ENCODE results near the gene ACTG1.

The ACTG1 gene

DNA sequence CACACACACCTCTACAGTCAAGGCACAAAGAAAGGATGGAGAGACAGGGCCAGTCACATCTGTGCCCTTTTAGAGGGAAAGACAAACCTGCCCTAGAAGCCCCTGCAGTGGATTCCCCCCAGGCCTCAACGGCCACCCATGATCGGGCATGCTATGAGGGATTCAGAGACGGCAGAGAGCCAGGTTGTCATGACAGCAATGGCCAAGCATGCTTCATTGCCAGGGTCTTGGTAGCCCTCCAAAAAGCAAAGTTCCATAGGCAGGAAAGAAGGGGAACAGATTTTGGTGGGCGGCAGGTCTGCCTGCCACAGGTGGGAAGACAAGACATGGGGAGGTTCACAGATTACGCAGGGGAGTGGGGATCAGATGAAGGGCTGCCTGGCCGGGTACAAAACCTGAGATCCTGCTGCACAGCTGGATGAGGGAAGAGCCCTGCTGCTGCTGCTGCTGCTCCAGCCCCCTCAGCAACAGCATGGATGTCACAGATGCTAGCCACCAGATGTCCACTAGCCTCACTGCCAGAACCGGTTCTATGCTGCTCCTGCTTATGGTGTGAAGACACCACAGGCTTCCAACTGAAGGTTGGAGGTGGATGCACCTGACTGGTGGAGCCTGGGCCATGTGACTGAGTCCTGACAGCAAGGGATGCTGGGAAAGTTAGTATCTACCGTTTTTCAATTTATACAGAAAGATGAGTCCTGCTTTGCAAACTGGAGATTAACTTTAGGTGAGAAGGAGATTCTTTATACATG, 17.8 kb downstream of the ACTG1 start:
- DNase-seq: no peak
- TF ChIP-seq CTCF (IDR thresholded peaks at IDR 0.05; ENCODE audit: low read depth, low read length): no peak
- Histone ChIP-seq H3K27me3 (no peaks in the 10 kb centered on the region), H3K36me3 (no peaks in the 10 kb centered on the region), H3K4me3 (ENCODE audit: low read depth, low read length) (no peak overlapping the region), H3K9me3 (no peaks in the 10 kb centered on the region), H3K4me1 (peaks cover 9% of the 10 kb centered on the region)

DNA sequence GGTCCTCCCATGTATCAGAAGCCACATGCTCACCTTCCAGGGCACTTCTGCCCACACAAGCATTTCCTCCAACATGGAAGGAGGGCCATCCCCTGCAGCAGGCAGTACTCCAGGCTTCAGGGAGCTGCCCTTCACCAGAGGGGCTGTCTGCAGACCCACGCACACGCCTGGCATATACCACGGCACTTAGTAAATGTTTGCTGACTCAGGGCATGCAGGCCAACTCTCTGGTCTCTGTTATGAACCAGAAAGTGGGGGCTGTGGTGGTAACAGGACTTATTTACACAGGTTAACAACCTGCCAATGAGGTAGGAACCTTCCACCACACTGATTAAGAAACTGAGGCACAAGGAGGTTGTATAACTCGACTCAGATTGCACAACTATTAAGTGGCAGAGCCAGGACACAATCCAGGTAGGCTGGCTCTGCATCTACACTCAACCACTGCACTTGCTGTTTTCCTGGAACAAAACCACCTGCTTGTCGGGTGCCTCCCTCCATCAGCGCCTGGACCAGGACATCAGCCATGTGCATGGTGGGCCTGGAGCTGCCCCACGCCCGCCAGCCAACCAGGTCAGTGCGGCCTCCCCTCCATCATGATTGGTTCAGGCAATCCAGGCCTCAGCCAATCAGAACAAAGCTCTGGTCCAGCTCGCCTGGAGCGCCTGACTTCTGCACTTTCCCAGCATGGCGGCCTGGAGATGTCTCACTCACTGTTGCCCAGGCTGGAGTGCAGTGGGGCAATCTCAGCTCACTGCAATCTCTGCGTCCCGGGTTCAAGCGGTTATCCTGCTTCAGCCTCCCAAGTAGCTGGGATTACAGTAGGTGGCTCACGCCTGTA, 19.2 kb downstream of the ACTG1 start:
- H3K4me3 ChIP-seq (ENCODE audit: low read depth, low read length): no peak overlapping the region
- TF ChIP-seq CTCF (IDR thresholded peaks at IDR 0.05; ENCODE audit: low read depth, low read length): no peak
- H3K27me3 ChIP-seq: no peaks in the 10 kb centered on the region
- peaks cover 12% of the 10 kb centered on the region for H3K4me1 ChIP-seq
- no peak for DNase-seq
- no peaks in the 10 kb centered on the region for H3K9me3 ChIP-seq
- no peaks in the 10 kb centered on the region for H3K36me3 ChIP-seq

DNA sequence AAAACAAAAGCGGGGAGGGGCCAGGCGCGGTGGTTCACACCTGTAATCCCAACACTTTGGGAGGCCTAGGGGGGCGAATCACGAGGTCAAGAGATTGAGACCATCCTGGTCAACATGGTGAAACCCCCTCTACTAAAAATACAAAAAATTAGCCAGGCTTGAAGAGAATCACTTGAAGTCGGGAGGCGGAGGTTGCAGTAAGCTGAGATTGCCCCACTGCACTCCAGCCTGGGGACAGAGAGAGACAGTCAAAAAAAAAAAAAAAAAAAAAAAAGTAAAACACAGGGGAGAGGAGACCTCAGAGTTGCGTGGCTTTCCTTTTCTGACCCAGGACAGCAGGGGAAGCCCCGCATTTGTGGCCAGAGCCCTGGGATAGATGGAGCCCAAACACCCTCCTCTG, 19.9 kb downstream of the ACTG1 start:
- Histone ChIP-seq H3K4me1 (peaks cover 12% of the 10 kb centered on the region), H3K27me3 (no peaks in the 10 kb centered on the region), H3K36me3 (no peaks in the 10 kb centered on the region), H3K9me3 (no peaks in the 10 kb centered on the region), H3K4me3 (ENCODE audit: low read depth, low read length) (no peak overlapping the region)
- no peak for DNase-seq
- TF ChIP-seq CTCF (IDR thresholded peaks at IDR 0.05; ENCODE audit: low read depth, low read length): no peak

DNA sequence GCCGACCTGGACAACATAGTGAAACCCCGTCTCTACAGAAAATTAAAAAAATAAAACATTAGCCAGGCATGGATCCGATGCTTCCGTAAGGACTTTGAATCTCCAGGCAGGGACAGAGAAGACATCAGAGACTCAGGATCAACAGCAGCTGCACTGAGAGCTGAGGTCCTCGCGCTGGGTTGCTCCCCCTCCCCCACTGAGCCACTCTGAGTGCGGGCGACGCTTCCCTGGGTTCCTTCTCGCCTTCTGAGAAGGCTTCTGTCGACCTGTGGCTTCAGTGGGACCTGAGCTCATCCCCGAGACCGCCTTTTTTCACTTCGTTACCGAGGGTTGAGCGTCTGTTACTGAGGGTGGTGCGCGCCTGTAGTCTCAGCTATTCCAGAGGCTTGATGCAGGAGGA, 20.4 kb downstream of the ACTG1 start:
- DNase-seq: no peak
- Histone ChIP-seq H3K9me3 (no peaks in the 10 kb centered on the region), H3K4me3 (ENCODE audit: low read depth, low read length) (no peak overlapping the region), H3K36me3 (no peaks in the 10 kb centered on the region), H3K4me1 (peaks cover 12% of the 10 kb centered on the region), H3K27me3 (no peaks in the 10 kb centered on the region)
- TF ChIP-seq CTCF (IDR thresholded peaks at IDR 0.05; ENCODE audit: low read depth, low read length): no peak

DNA sequence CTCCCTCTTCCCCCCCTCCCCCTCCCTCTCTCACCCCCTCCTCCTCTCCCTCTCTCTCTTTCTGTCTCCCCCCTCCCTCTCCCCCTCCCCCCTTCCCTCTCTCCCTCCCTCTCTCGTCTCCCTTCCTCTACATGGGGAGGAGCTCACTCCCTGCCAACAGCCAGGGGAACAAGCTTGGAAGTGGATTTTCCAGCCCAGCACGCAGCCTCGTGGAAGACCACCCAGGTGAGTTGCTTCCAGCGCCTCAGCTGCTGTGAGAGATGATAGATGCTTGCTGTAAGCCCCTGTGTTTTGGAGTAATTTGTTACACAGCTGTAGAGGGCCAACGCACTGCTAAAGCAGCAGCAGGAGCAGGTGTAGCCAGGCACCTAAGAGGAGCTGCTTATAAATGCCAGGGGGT, 20.8 kb downstream of the ACTG1 start:
- Histone ChIP-seq H3K9me3 (no peaks in the 10 kb centered on the region), H3K4me3 (ENCODE audit: low read depth, low read length) (no peak overlapping the region), H3K36me3 (no peaks in the 10 kb centered on the region), H3K27me3 (no peaks in the 10 kb centered on the region), H3K4me1 (peaks cover 12% of the 10 kb centered on the region)
- DNase-seq: no peak
- no peak for TF ChIP-seq CTCF (IDR thresholded peaks at IDR 0.05; ENCODE audit: low read depth, low read length)

- DNase-seq: no peak
- H3K9me3 ChIP-seq: no peaks in the 10 kb centered on the region
- no peaks in the 10 kb centered on the region for H3K36me3 ChIP-seq
- no peak for TF ChIP-seq CTCF (IDR thresholded peaks at IDR 0.05; ENCODE audit: low read depth, low read length)
- H3K27me3 ChIP-seq: no peaks in the 10 kb centered on the region
- H3K4me3 ChIP-seq (ENCODE audit: low read depth, low read length): no peak overlapping the region
- H3K4me1 ChIP-seq: peaks cover 12% of the 10 kb centered on the region
Measured at GRCh38 chr17:81491181-81491581, 21.4 kb downstream of the ACTG1 start.

Data from BE2C (cell line).